ENCODE results near the gene FMO2.

The FMO2 gene

DNA sequence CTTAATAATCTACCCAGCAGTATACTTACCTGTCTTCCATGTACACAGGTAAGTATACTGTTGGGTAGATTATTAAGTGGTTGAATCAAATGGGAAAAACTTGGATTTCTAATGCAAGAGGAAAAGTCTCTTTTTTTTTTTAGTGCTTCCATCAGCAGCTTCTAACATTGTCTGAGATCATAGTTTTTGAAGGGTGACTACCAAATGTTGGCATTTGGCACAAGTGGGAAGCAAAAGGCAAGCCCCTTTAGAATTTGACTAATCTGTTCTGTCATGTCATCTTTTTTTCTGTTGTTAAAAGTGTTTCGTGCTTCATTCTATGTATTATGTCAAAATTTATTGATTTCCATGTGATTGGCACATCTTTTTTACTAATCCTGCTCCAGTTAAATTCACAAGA is 63.7 kb downstream of the FMO2 start:
- no peak for DNase-seq (ENCODE audit: low read depth, low spot score)
- H3K4me3 ChIP-seq (ENCODE audit: insufficient read length, low read depth): no peak overlapping the region
- no peak for TF ChIP-seq SUZ12 (IDR thresholded peaks at IDR 0.05; ENCODE audit: extremely low read depth, insufficient read depth, insufficient read length)
- TF ChIP-seq YY1 (IDR thresholded peaks at IDR 0.05; ENCODE audit: insufficient read depth, insufficient read length): no peak
- no peaks in the 10 kb centered on the region for H3K36me3 ChIP-seq (ENCODE audit: insufficient read depth, insufficient read length, low read length)
- H3K9ac ChIP-seq (ENCODE audit: insufficient read length, low read depth): no peak overlapping the region
- H3K4me1 ChIP-seq (ENCODE audit: insufficient read depth, insufficient read length): no peaks in the 10 kb centered on the region
- peaks cover 13% of the 10 kb centered on the region for H3K27me3 ChIP-seq (ENCODE audit: insufficient read depth, insufficient read length)
- H3K9me3 ChIP-seq (ENCODE audit: insufficient read depth, low read length): no peaks in the 10 kb centered on the region

DNA sequence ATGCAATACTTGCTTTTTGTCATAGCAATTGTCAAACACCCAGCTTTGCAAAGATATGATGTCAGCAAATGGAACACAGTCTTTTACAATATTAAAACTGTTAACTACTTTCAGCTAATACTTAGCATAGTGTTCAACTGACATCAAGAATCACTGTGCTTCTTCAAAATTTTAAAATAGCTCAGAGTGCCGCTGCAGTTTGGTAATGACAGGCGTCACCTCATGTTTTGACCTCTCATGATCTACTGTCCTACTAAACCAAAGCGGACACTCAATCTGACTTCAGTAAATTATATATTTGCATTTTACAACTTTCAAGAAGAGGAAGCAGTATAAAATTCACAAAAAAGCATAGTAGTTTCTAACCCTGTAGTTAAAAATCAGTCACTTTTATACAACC is 65.2 kb downstream of the FMO2 start:
- TF ChIP-seq YY1 (IDR thresholded peaks at IDR 0.05; ENCODE audit: insufficient read depth, insufficient read length): no peak
- no peaks in the 10 kb centered on the region for H3K9me3 ChIP-seq (ENCODE audit: insufficient read depth, low read length)
- peaks cover 13% of the 10 kb centered on the region for H3K27me3 ChIP-seq (ENCODE audit: insufficient read depth, insufficient read length)
- no peak overlapping the region for H3K9ac ChIP-seq (ENCODE audit: insufficient read length, low read depth)
- no peaks in the 10 kb centered on the region for H3K4me1 ChIP-seq (ENCODE audit: insufficient read depth, insufficient read length)
- H3K4me3 ChIP-seq (ENCODE audit: insufficient read length, low read depth): no peak overlapping the region
- H3K36me3 ChIP-seq (ENCODE audit: insufficient read depth, insufficient read length, low read length): no peaks in the 10 kb centered on the region
- no peak for DNase-seq (ENCODE audit: low read depth, low spot score)

GRCh38 chr1:171251042-171251951 is 66.2 kb downstream of the FMO2 start:
- Histone ChIP-seq H3K27me3 (ENCODE audit: insufficient read depth, insufficient read length) (peaks cover 13% of the 10 kb centered on the region), H3K36me3 (ENCODE audit: insufficient read depth, insufficient read length, low read length) (no peaks in the 10 kb centered on the region), H3K9me3 (ENCODE audit: insufficient read depth, low read length) (no peaks in the 10 kb centered on the region), H3K4me3 (ENCODE audit: insufficient read length, low read depth) (peak overlapping the region; percentile 51), H3K4me1 (ENCODE audit: insufficient read depth, insufficient read length) (no peaks in the 10 kb centered on the region), H3K9ac (ENCODE audit: insufficient read length, low read depth) (peak overlapping the region; percentile 62)
- DNase-seq (ENCODE audit: low read depth, low spot score): no peak
- no peak for TF ChIP-seq ZNF274 (IDR thresholded peaks at IDR 0.05; ENCODE audit: low read depth, low read length)
- TF ChIP-seq YY1 (IDR thresholded peaks at IDR 0.05; ENCODE audit: insufficient read depth, insufficient read length): no peak
- no peak for TF ChIP-seq SUZ12 (IDR thresholded peaks at IDR 0.05; ENCODE audit: extremely low read depth, insufficient read depth, insufficient read length)

GRCh38 chr1:171251952-171252300 is 66.8 kb downstream of the FMO2 start:
- H3K4me3 ChIP-seq (ENCODE audit: insufficient read length, low read depth): peak overlapping the region; percentile 51
- H3K36me3 ChIP-seq (ENCODE audit: insufficient read depth, insufficient read length, low read length): no peaks in the 10 kb centered on the region
- TF ChIP-seq SUZ12 (IDR thresholded peaks at IDR 0.05; ENCODE audit: extremely low read depth, insufficient read depth, insufficient read length): no peak
- TF ChIP-seq ZNF274 (IDR thresholded peaks at IDR 0.05; ENCODE audit: low read depth, low read length): no peak
- no peak for TF ChIP-seq YY1 (IDR thresholded peaks at IDR 0.05; ENCODE audit: insufficient read depth, insufficient read length)
- no peaks in the 10 kb centered on the region for H3K4me1 ChIP-seq (ENCODE audit: insufficient read depth, insufficient read length)
- H3K9ac ChIP-seq (ENCODE audit: insufficient read length, low read depth): no peak overlapping the region
- DNase-seq (ENCODE audit: low read depth, low spot score): no peak
- H3K27me3 ChIP-seq (ENCODE audit: insufficient read depth, insufficient read length): peaks cover 13% of the 10 kb centered on the region
- no peaks in the 10 kb centered on the region for H3K9me3 ChIP-seq (ENCODE audit: insufficient read depth, low read length)

GRCh38 chr1:171252482-171252881 is 67.4 kb downstream of the FMO2 start:
- H3K9ac ChIP-seq (ENCODE audit: insufficient read length, low read depth): peak overlapping the region; percentile 7
- H3K4me3 ChIP-seq (ENCODE audit: insufficient read length, low read depth): no peak overlapping the region
- no peak for TF ChIP-seq YY1 (IDR thresholded peaks at IDR 0.05; ENCODE audit: insufficient read depth, insufficient read length)
- H3K27me3 ChIP-seq (ENCODE audit: insufficient read depth, insufficient read length): peaks cover 13% of the 10 kb centered on the region
- H3K4me1 ChIP-seq (ENCODE audit: insufficient read depth, insufficient read length): no peaks in the 10 kb centered on the region
- H3K36me3 ChIP-seq (ENCODE audit: insufficient read depth, insufficient read length, low read length): no peaks in the 10 kb centered on the region
- DNase-seq (ENCODE audit: low read depth, low spot score): no peak
- H3K9me3 ChIP-seq (ENCODE audit: insufficient read depth, low read length): no peaks in the 10 kb centered on the region

DNA sequence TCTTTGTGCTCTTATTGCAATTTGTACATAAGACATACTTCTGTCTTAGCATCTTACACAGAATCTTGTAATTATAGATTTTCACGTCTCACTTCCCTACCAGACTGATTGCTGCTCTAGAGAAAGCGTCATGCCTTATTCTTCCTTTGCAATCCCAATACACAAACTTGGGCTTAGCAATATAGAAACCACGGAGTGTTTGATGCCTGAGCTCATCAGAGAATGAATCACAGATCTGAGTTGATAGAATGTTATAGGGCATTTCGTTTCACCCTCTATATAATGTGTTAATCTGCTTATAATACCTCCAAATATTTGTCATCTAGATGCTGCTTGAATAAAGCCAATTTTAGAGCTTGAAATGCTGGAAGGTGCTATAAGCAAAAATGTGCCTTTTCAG is 69.8 kb downstream of the FMO2 start:
- Histone ChIP-seq H3K9me3 (ENCODE audit: insufficient read depth, low read length) (no peaks in the 10 kb centered on the region), H3K36me3 (ENCODE audit: insufficient read depth, insufficient read length, low read length) (no peaks in the 10 kb centered on the region), H3K9ac (ENCODE audit: insufficient read length, low read depth) (no peak overlapping the region), H3K4me3 (ENCODE audit: insufficient read length, low read depth) (no peak overlapping the region), H3K4me1 (ENCODE audit: insufficient read depth, insufficient read length) (peaks cover 9% of the 10 kb centered on the region), H3K27me3 (ENCODE audit: insufficient read depth, insufficient read length) (peaks cover 13% of the 10 kb centered on the region)
- no peak for TF ChIP-seq SUZ12 (IDR thresholded peaks at IDR 0.05; ENCODE audit: extremely low read depth, insufficient read depth, insufficient read length)
- TF ChIP-seq YY1 (IDR thresholded peaks at IDR 0.05; ENCODE audit: insufficient read depth, insufficient read length): no peak
- no peak for TF ChIP-seq ZNF274 (IDR thresholded peaks at IDR 0.05; ENCODE audit: low read depth, low read length)
- no peak for DNase-seq (ENCODE audit: low read depth, low spot score)

DNA sequence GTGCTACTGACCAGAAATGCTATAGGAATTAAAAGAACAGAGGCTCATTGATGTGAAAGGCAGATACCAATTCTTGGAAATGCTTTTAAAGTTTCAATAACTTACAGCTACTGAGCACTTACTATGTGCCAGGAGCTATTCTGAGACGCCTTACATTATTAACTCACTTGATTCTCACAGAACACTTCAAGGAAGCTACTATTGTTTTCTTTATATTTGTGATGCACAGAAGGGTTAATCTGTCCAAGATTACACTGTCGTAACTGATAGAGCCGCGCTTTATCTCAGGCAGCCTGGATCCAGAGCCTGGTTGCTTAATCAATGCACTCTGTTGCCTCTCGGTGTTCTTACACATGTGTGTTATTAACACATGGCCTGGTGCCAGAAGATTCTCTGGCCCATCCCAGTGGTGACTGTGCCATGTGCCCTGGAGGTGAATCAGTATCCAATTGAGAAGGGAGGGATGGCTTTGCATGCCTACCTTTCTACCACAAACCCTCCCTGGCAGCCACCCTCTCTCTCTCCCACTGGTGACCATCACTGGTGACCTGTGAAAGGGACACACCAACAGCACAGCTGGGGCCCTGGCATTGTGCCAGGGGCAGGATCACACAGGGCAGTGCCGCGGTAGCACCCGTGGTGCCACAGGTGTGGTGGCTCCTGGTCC is 72.0 kb downstream of the FMO2 start:
- H3K27me3 ChIP-seq (ENCODE audit: insufficient read depth, insufficient read length): no peaks in the 10 kb centered on the region
- DNase-seq (ENCODE audit: low read depth, low spot score): no peak
- H3K9ac ChIP-seq (ENCODE audit: insufficient read length, low read depth): no peak overlapping the region
- H3K9me3 ChIP-seq (ENCODE audit: insufficient read depth, low read length): no peaks in the 10 kb centered on the region
- H3K4me1 ChIP-seq (ENCODE audit: insufficient read depth, insufficient read length): peaks cover 9% of the 10 kb centered on the region
- H3K4me3 ChIP-seq (ENCODE audit: insufficient read length, low read depth): no peak overlapping the region
- H3K36me3 ChIP-seq (ENCODE audit: insufficient read depth, insufficient read length, low read length): no peaks in the 10 kb centered on the region
- no peak for TF ChIP-seq ZNF274 (IDR thresholded peaks at IDR 0.05; ENCODE audit: low read depth, low read length)
- TF ChIP-seq SUZ12 (IDR thresholded peaks at IDR 0.05; ENCODE audit: extremely low read depth, insufficient read depth, insufficient read length): no peak
- no peak for TF ChIP-seq YY1 (IDR thresholded peaks at IDR 0.05; ENCODE audit: insufficient read depth, insufficient read length)
